Cerebellar cortex (tissue), 1 donor: ENCODE measurements around the gene SPON1.
A peak's percentile ranks its signal among the peaks of the same experiment; 100 is the strongest.
"Not testable (repeated sequence)": the region's sequence is repeated elsewhere in the genome, so short reads cannot be mapped to it uniquely, and the experiment has no call there.

Experiments
- DNase-seq: peaks from one replicate; pipeline ENCODE4 v3.0.0-alpha.2; 2015; ENCODE audit warnings: low spot score

Gene SPON1

DNA sequence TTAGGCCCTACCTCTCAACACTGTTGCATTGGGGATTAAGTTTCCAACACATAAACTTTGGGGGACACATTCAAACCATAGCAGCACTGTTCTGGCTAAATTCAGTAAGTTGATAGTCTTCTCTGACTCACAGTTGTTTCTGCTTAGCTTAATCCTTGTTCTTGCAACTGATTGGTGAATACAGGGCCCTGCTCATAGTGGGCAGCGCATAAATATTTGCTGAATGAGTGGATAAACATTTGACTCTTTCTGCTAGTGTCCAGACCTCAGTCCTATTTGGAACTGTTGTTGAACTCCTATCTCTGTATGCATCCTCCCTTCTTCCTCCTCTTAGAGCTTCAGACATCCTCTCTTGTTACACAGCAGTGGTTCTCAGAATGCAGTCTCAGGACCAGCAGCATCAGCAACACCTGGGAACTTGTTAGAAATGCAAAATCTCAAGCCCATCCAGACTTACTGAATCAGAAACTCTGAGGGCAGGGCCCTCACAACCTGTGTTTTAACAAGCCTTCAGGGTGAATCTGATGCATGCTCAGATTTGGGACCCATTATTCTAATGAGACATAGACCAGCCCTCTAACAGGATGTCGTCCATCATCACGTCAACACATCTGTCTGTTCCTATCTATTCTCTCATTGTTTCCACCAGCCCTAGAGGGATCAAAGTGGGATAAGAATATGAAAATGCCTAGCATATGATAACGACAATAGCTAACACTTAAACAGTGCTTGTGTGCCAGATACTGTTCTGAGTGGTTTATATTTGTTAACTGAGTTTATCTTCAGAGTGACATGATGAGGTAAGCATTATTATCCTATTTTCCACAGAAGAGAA is 22.3 kb downstream of the SPON1 start:
- DNase-seq: no peak

- DNase-seq: not testable (repeated sequence)
Measured at GRCh38 chr11:13986695-13987094, 24.2 kb downstream of the SPON1 start.

- DNase-seq: not testable (repeated sequence)
Measured at GRCh38 chr11:13992158-13992856, 29.8 kb downstream of the SPON1 start.

DNA sequence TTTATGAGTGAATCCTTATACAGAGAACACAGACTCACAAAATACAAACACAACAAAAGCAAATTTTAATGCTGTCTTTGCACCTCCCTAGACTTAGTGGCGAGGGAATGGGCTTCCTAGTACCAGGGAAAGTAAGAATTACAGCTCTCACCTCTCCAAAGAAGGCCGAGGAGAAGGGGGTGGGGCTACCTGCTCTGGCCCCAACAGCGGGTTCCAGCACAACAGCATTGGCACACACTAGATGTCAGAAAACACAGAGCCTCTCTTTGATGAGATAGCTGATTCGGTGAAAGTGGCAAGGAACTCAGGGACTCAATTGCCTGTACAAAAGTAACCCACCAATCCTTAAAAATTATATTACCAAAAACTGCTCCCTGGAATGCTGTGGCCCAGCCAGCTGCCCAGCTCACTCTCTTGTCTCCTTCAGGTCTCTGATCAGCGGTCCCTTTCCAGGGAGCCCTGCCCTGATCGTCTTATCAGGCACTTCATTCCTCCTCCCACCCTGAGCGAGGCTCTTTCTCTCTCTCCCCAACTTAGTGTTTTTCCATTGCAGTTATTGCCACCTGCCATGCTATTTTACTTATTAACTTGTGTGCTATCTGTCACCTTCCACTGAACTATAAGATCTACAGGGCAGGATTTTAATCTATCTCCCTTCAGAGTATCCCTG is 30.7 kb downstream of the SPON1 start:
- no peak for DNase-seq

DNA sequence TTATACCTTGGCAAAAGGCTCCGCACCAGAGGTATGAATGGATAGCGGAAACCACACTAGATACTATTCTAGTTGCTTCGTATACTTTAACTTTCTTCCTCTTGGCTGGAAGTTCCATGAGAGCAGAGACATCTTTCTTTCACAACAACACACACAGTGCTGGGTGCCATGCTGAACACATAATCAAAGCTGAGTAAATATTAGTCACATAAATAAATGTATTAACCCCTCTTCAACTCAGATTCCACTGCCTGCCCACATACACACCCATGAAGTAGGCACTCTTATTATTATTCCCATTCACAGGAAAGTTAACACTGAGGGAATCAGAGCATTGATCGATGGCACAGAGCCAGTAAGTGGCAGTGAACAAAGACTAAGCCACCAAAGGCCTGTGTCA is 35.4 kb downstream of the SPON1 start:
- no peak for DNase-seq

GRCh38 chr11:13999704-14000103 is 37.2 kb downstream of the SPON1 start:
- no peak for DNase-seq

GRCh38 chr11:14001597-14001996 is 39.1 kb downstream of the SPON1 start:
- DNase-seq: no peak

- no peak for DNase-seq
Measured at GRCh38 chr11:14007566-14007965, 45.0 kb downstream of the SPON1 start.

DNA sequence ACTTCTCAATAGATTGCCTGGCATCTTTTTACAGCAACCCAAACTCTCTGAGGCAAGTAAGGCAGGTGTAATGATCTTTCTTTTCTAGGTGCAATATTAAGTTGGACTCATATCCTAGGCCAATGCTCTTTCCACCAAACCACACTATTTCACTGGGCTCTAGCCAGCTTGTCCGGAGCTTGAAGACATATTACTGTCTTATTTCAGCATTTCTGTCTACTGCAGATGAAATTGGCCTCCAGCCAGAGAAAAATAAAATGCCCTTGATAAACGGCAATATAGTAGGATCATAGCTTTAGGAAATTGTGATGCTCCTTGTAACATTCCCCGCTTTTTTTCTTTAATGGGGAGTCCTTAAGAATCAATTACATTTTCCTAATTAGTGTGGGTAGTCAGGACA is 48.1 kb downstream of the SPON1 start:
- no peak for DNase-seq

GRCh38 chr11:14012846-14013245 is 50.3 kb downstream of the SPON1 start:
- DNase-seq: no peak

DNA sequence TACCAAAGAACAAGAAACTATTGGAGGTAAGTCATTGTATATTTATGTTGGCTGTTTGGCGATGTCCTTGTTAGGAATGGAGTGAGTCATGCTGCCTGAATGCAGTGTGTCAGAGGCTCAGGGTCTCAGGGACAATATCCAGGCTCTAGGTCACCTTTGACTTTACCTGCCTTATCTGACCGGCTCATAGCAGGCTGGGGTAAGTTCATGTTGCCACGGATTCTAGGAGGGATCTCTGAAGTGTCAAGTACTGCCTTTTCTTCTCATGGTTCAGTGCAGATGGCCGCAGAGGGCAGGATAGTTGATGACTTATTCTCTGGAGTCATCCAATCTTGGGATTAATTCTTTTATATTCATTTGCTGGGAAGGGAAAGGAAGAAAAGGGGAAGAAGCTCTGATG is 53.2 kb downstream of the SPON1 start:
- no peak for DNase-seq

GRCh38 chr11:14018441-14018840 is 55.9 kb downstream of the SPON1 start:
- DNase-seq: no peak

- DNase-seq: no peak
Measured at GRCh38 chr11:14021738-14022137, 59.2 kb downstream of the SPON1 start.

DNA sequence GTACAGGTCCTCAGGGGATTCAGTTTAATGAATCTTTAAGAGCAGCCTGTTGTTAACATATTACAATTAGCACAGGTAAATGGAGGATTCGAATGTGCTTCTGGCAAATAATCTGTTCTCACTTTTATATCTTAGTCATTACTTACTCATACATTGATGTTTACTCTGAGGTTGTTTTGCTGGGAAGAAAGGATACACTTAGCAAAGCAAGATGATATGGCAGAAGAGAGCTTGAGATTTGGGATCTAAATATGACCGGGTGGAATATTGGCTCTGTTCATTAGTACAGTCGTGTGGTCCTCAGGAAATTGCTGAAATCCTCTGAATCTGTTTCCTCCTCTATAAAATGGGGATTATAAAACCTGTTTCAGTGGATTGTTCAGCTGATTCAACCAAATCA is 59.7 kb downstream of the SPON1 start:
- DNase-seq: no peak

DNA sequence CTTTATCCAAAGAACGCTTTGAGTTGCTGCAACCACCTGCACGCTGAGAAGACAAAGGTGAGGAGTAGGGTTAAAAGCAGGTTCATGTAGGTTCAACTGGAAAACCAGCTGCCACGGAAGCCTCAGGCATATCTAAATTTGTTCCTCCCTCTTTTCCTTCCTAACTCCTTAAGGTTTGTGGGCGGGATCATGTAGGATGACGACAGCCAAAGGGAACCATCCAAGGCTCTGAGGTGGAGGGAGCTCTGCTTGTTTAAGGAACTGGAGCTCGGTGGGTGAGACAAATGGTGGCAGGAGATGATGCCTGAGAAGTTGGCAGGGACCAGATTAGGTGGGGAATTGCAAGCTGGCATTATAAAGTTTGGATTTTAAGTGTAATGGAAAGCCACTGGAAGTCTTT is 60.3 kb downstream of the SPON1 start:
- no peak for DNase-seq

- DNase-seq: no peak
Measured at GRCh38 chr11:14026961-14027360, 64.4 kb downstream of the SPON1 start.

- no peak for DNase-seq
Measured at GRCh38 chr11:14027525-14027924, 65.0 kb downstream of the SPON1 start.

DNA sequence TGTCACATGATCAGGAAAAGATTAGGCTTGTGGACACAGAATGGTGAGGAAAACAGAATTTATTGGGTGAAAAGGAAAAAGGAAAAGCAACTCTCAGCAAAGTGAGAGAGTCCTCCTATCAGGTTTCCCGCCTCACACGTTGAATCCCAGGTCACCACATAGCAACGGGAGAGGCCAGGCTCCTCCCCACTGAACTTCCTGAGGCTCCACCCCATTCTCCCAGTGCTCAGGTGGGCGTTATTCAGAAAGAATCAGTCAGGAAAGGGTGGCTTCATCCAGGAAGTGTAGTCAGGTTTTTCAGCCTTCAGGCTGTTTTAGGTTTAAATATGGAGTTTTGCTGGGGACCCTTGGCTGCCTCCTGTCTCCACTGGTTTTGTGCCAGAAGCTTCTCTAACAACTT is 66.9 kb downstream of the SPON1 start:
- no peak for DNase-seq

DNA sequence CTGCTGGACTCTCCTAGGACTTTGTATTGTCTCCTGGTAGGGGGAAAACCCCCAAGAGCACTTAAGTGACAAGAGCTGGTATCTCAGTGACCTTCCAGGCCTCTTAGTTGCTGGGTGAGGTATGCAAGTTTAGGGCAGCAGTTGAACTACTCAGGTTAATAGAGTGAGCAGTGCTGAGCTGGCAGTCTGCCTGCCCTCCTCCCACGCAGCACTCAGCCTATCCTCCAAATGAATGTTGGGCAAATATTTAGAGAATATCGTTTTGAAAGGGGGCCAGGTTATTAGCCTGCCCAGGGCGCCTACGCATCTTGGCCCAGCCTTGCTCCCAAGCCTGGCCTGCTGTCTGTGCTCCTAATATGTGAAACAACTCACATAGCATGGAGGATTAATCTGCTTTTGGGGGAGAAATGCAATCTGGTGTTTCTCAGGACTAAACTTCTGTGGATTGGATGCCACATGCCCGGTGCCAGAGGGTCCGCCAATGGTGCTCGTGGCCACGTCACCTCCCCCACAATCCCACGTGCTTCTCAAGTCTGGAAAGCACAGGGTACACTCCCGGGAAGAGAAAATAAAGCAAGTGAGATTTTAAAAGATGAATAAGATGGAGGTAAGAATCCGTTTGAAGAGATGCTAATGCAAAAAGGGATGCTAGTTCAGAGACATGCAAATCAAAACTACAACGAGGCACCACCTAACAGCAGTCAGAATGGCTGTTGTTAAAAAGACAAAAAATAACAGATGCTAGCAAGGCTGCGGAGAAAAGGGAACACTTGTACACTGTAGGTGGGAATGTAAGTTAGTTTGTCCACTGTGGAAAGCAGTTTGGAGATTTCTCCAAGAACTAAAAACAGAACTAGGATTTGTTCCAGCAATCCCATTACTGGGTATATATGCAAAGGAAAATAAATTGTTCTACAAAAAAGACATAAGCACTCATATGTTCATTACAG is 67.7 kb downstream of the SPON1 start:
- DNase-seq: peak; percentile 63

DNA sequence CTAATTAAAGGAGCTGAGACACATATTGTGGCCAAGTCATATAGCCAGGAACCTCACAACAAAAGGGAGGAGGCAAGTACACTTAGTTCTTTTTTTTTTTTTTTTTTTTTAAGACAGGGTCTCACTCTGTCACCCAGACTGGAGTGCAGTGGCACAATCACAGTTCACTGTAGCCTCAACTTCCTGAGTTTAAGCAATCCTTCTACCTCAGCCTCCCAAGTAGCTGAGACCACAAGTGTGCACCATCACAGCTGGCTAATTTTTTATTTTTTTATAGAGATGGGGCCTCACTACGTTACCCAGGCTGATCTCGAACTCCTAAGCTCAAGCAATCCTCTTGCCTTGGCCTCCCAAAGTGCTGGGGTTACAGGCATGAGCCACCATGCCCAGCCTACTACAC is 73.0 kb downstream of the SPON1 start:
- not testable (repeated sequence) for DNase-seq

- DNase-seq: no peak
Measured at GRCh38 chr11:14036469-14036868, 73.9 kb downstream of the SPON1 start.

- no peak for DNase-seq
Measured at GRCh38 chr11:14041040-14041439, 78.5 kb downstream of the SPON1 start.
